B cell (primary cell): ENCODE results near the gene NDN. TPM values are rescaled to one million over a fixed set of nuclear protein-coding genes. Genes with fewer than 3 reads are reported as not detected.
A peak's percentile ranks its signal among the peaks of the same experiment; 100 is the strongest.

ENCODE experiments used
- ATAC-seq: fragments of 200-7000 bp; cut with Tn5 transposase; one replicate; pipeline ENCODE4 v1.10.0; 2021; ENCODE audit warnings: low read depth, mild to moderate bottlenecking, moderate number of reproducible peaks, moderate library complexity
- CTCF ChIA-PET: fragments of 350-600 bp; sonication (Branson Sonifier 250); formaldehyde crosslinking; loops from one replicate; lab custom pipeline; 2021; ENCODE audit warnings: antibody characterized with exemption, inconsistent platforms; lab: Charles Lee
- POLR2A ChIA-PET: fragments of 350-600 bp; sonication (Branson Sonifier 250); formaldehyde crosslinking; loops from one replicate; lab custom pipeline; 2021; ENCODE audit warnings: antibody characterized with exemption; lab: Charles Lee
- DNase-seq: peaks from one replicate; pipeline ENCODE4 v3.0.0; 2013
- H2AFZ ChIP-seq: 2 replicates; pipeline ENCODE4 v1.6.1; 2012; ENCODE audit warnings: mild to moderate bottlenecking, low read depth, low read length; ENCODE audit not compliant: insufficient read depth, poor library complexity, severe bottlenecking
- H3K27ac ChIP-seq, 2 donors: 1 replicate in 1 of 2; 2 replicates in 1 of 2; pipeline ENCODE4 v1.5.1; 2012 to 2013; ENCODE audit warnings: low read length in 2 of 2, mild to moderate bottlenecking in 2 of 2, moderate library complexity in 1 of 2
- H3K27me3 ChIP-seq, 4 experiments: fragments of 200-600 bp in 1 of 4; sonication (generic) in 1 of 4; replicated peaks in 1 of 4; 1 replicate in 2 of 4; 2 replicates in 2 of 4; pipeline versions ENCODE4 v1.6.1 to v1.7.0; 2013 to 2016; ENCODE audit warnings: low read length in 3 of 4, mild to moderate bottlenecking in 2 of 4, mixed read lengths in 1 of 4, moderate library complexity in 1 of 4; ENCODE audit not compliant: insufficient read depth in 4 of 4, control insufficient read depth in 3 of 4; ENCODE audit errors: control extremely low read depth in 1 of 4
- H3K36me3 ChIP-seq, 2 experiments: replicated peaks in 1 of 2; 1 replicate in 1 of 2; 2 replicates in 1 of 2; pipeline versions ENCODE4 v1.6.1 to v1.7.1; 2013; ENCODE audit warnings: low read length in 1 of 2; ENCODE audit not compliant: insufficient read depth in 2 of 2, control insufficient read depth in 1 of 2; ENCODE audit errors: control extremely low read depth in 1 of 2, extremely low read depth in 1 of 2
- H3K4me1 ChIP-seq, 2 donors: fragments of 200-600 bp in 1 of 2; sonication (generic) in 1 of 2; 1 replicate in 1 of 2; 2 replicates in 1 of 2; pipeline versions ENCODE4 v1.5.1 to v1.6.1; 2013 to 2017; ENCODE audit warnings: low read length in 2 of 2; ENCODE audit not compliant: control insufficient read depth in 2 of 2, insufficient read depth in 2 of 2
- H3K4me2 ChIP-seq: replicated peaks from 2 replicates; pipeline ENCODE3; 2012; ENCODE audit warnings: mild to moderate bottlenecking, low read depth, low read length; ENCODE audit not compliant: poor library complexity, severe bottlenecking
- H3K4me3 ChIP-seq, 5 experiments: fragments of 200-600 bp in 1 of 5; sonication (generic) in 1 of 5; 1 replicate in 3 of 5; 2 replicates in 2 of 5; pipeline versions ENCODE4 v1.5.1 to v1.7.0; 2011 to 2016; ENCODE audit warnings: low read length in 4 of 5, mild to moderate bottlenecking in 4 of 5, low read depth in 2 of 5, control low read depth in 1 of 5, moderate library complexity in 1 of 5; ENCODE audit not compliant: insufficient read depth in 1 of 5; ENCODE audit errors: control extremely low read depth in 1 of 5, extremely low read depth in 1 of 5
- H3K79me2 ChIP-seq: fragments of 200-600 bp; sonication (generic); one replicate; pipeline ENCODE4 v1.6.0; 2016; ENCODE audit warnings: low read length; ENCODE audit not compliant: control insufficient read depth, insufficient read depth
- H3K9ac ChIP-seq: fragments of 200-600 bp; sonication (generic); 2 replicates; pipeline ENCODE4 v1.6.1; 2017; ENCODE audit warnings: mild to moderate bottlenecking, low read length, moderate library complexity
- H3K9me3 ChIP-seq, 3 donors: one replicate each; pipeline versions ENCODE4 v1.6.1 to v1.7.1; 2013; ENCODE audit warnings: low read length in 2 of 3; ENCODE audit not compliant: control insufficient read depth in 2 of 3, insufficient read depth in 1 of 3; ENCODE audit errors: control extremely low read depth in 1 of 3
- H4K20me1 ChIP-seq: 2 replicates; pipeline ENCODE4 v1.6.0; 2012; ENCODE audit warnings: mild to moderate bottlenecking, low read length; ENCODE audit not compliant: insufficient read depth, control insufficient read depth, poor library complexity, severe bottlenecking
- H3K27ac Mint-ChIP-seq: one replicate; pipeline ENCODE4 v1.8.0; 2021; ENCODE audit warnings: mixed read lengths
- H3K27me3 Mint-ChIP-seq: one replicate; pipeline ENCODE4 v1.8.0; 2021; ENCODE audit warnings: mixed read lengths
- H3K4me1 Mint-ChIP-seq: one replicate; pipeline ENCODE4 v1.8.0; 2021; ENCODE audit warnings: mixed read lengths
- H3K4me3 Mint-ChIP-seq: one replicate; pipeline ENCODE4 v1.8.0; 2021; ENCODE audit warnings: mixed read lengths
- H3K9me3 Mint-ChIP-seq: one replicate; pipeline ENCODE4 v1.8.0; 2022; ENCODE audit warnings: mixed read lengths; ENCODE audit not compliant: insufficient read depth
- EZH2 ChIP-seq: IDR thresholded peaks from 2 replicates; pipeline ENCODE4 v1.6.1; 2012; ENCODE audit warnings: borderline replicate concordance, low read depth, mild to moderate bottlenecking, moderate library complexity, low read length; ENCODE audit not compliant: insufficient read depth, poor library complexity, severe bottlenecking
- WGBS: methylation state at CpG from one replicate; pipeline ENCODE4 v1.1.5; 2013; ENCODE audit warnings: missing lambda C conversion rate; ENCODE audit not compliant: insufficient coverage; 5-methylcytosine and 5-hydroxymethylcytosine counted together
- intact Hi-C: fragments of 100-400 bp; cut with micrococcal nuclease; formaldehyde crosslinking; loops from one replicate; pipeline ENCODE4 v1.10.0; 2022
- polyA plus RNA-seq: library from polyadenylated mRNA; depleted of rRNA; stranded (reverse); fragments of >200 nt; gene quantifications from 2 replicates; pipeline ENCODE4 v1.2.3, GENCODE V29; 2012
- total RNA-seq, 2 donors: library from RNA; stranded (reverse); fragments of 120-200 nt in 1 of 2; gene quantifications; 1 replicate in 1 of 2; 2 replicates in 1 of 2; pipeline versions ENCODE4 v1.2.3 to v1.2.4, GENCODE V29; 2013 to 2022
- TF ChIP-seq, protein P1 (sequence below): fragments of 200-600 bp; IDR thresholded peaks from one replicate; pipeline ENCODE4 v1.8.0; 2022; ENCODE audit warnings: antibody characterized with exemption, mild to moderate bottlenecking

The NDN gene
- total and polyA plus RNA-seq, 2 donors (not counting 1 experiment from before 2014, with no cell fraction given): not detected

DNA sequence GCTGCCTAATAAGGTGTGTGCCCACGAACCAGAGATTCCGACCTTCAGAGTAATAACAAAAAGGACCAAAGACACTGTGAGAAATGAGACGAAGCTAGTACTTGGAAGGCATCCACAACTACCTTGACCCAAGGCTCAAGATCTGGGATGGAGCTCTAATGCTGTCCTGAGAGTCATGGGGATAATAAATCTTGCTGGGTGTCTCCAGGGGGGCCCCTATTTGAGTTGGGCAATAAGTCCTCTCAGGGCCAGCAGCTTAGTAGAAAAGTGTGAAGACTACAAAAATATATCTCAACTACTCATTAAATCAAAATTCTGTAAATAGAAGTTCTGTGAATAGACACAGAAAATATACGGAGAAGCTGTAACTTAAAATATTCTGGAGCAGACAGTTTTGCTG lies 2.9 kb upstream of the NDN start:
- ATAC-seq (no peak), DNase-seq (no peak)
- WGBS: 83% methylated on average over 2 of the region's 4 CpGs
- H3K4me2 ChIP-seq: no peak overlapping the region
- intact Hi-C loops: no loop called here
- H4K20me1 ChIP-seq: no peaks in the 10 kb centered on the region
- no peaks in the 10 kb centered on the region for H3K79me2 ChIP-seq
- no peak overlapping the region for H3K4me3 Mint-ChIP-seq
- H3K4me3 ChIP-seq: no peak overlapping the region
- H3K9ac ChIP-seq: no peak overlapping the region
- H3K9me3 ChIP-seq: peaks cover 0 to 9% (median 0%) of the 10 kb centered on the region in 3 donors
- no peak overlapping the region for H3K27ac ChIP-seq
- no peaks in the 10 kb centered on the region for H3K4me1 Mint-ChIP-seq
- H3K27me3 ChIP-seq: no peaks in the 10 kb centered on the region
- H3K36me3 ChIP-seq: no peaks in the 10 kb centered on the region
- no peak for TF ChIP-seq EZH2
- TF ChIP-seq, protein P1, sequence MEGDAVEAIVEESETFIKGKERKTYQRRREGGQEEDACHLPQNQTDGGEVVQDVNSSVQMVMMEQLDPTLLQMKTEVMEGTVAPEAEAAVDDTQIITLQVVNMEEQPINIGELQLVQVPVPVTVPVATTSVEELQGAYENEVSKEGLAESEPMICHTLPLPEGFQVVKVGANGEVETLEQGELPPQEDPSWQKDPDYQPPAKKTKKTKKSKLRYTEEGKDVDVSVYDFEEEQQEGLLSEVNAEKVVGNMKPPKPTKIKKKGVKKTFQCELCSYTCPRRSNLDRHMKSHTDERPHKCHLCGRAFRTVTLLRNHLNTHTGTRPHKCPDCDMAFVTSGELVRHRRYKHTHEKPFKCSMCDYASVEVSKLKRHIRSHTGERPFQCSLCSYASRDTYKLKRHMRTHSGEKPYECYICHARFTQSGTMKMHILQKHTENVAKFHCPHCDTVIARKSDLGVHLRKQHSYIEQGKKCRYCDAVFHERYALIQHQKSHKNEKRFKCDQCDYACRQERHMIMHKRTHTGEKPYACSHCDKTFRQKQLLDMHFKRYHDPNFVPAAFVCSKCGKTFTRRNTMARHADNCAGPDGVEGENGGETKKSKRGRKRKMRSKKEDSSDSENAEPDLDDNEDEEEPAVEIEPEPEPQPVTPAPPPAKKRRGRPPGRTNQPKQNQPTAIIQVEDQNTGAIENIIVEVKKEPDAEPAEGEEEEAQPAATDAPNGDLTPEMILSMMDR: no peak
- H2AFZ ChIP-seq: no peak overlapping the region
- H3K27me3 Mint-ChIP-seq: peaks cover 4% of the 10 kb centered on the region
- H3K27ac Mint-ChIP-seq: no peak overlapping the region
- no peaks in the 10 kb centered on the region for H3K4me1 ChIP-seq
- ChIA-PET POLR2A (no interaction called here), CTCF (no interaction called here)
- peaks cover 4% of the 10 kb centered on the region for H3K9me3 Mint-ChIP-seq

DNA sequence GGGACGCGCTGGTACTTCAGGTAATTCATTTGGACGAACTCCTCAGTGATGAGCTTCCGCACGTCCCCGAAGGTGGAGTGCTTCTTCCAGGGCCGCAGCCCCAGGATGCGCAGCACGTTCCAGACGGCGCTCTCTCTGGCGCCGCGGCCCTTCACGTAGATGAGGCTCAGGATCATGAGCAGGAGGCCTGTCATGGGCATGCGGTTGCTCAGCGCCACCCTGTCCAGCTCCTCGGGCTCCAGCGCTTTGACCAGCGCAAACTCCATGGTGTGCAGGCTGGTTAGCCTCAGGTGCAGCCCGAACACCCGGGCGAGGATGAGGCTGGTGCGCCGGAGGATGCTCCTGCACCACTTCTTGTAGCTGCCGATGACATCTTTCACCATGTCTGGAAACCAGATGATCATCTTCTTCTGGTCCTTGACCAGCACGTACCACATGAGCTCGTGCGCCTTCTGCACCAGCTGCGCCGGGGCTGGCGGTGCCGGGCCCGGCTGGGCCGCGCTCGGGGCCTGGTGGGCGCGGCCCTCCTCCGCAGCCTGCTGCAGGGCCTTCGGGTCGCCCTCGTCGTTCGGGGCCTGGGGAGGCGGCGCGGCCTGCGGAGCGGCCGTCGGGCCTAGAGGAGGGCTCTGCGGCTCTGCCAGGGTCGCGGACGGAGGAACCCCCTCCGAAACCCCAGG lies 501 bp downstream of the NDN start:
- H3K9ac ChIP-seq: no peak overlapping the region
- H2AFZ ChIP-seq: no peak overlapping the region
- no peaks in the 10 kb centered on the region for H3K4me1 ChIP-seq
- H3K79me2 ChIP-seq: no peaks in the 10 kb centered on the region
- no peaks in the 10 kb centered on the region for H3K36me3 ChIP-seq
- H4K20me1 ChIP-seq: no peaks in the 10 kb centered on the region
- H3K4me3 ChIP-seq: no peak overlapping the region
- no peak overlapping the region for H3K4me3 Mint-ChIP-seq
- peaks cover 0 to 9% (median 0%) of the 10 kb centered on the region in 3 donors for H3K9me3 ChIP-seq
- DNase-seq (peak; percentile 3), ATAC-seq (no peak)
- intact Hi-C loops: no loop called here
- ChIA-PET POLR2A (no interaction called here), CTCF (no interaction called here)
- H3K27ac Mint-ChIP-seq: no peak overlapping the region
- H3K4me1 Mint-ChIP-seq: no peaks in the 10 kb centered on the region
- peaks cover 4% of the 10 kb centered on the region for H3K27me3 Mint-ChIP-seq
- TF ChIP-seq, protein P1: no peak
- TF ChIP-seq EZH2: no peak
- no peak overlapping the region for H3K27ac ChIP-seq
- H3K9me3 Mint-ChIP-seq: peaks cover 4% of the 10 kb centered on the region
- H3K4me2 ChIP-seq: no peak overlapping the region
- 44% methylated on average over 57 of the region's 57 CpGs for WGBS
- no peaks in the 10 kb centered on the region for H3K27me3 ChIP-seq
